H1 (cell line): ENCODE measurements around the gene ACER3. TPM values are rescaled to one million over a fixed set of nuclear protein-coding genes. Genes with fewer than 3 reads are reported as not detected.

Source experiments
- CTCF ChIA-PET: fragments of 300-600 bp; sonication (Branson Sonifier 250); formaldehyde crosslinking; loops from one replicate; lab custom pipeline; 2021; ENCODE audit not compliant: partially characterized antibody; lab: Charles Lee
- POLR2A ChIA-PET: fragments of 300-600 bp; sonication (Branson Sonifier 250); formaldehyde crosslinking; loops from one replicate; lab custom pipeline; 2021; ENCODE audit warnings: inconsistent platforms; ENCODE audit not compliant: partially characterized antibody; lab: Charles Lee
- DNase-seq, 2 experiments: peaks; one replicate each; pipeline versions ENCODE4 v3.0.0 to v3.0.0-alpha.2; 2010 to 2022; ENCODE audit warnings: low spot score in 2 of 2, low read depth in 1 of 2, mixed read lengths in 1 of 2
- FAIRE-seq: peaks from 2 replicates; lab custom pipeline; 2011; peaks lifted over from hg19 to GRCh38; lab: Jason Lieb, UNC
- H2AFZ ChIP-seq: 2 replicates; pipeline ENCODE4 v1.8.1; 2012; ENCODE audit warnings: low read length, inconsistent platforms
- H2AK5ac ChIP-seq: 2 replicates; pipeline ENCODE4 v1.6.1; 2013; ENCODE audit warnings: low read depth, low read length
- H2BK120ac ChIP-seq: replicated peaks from 2 replicates; pipeline ENCODE3; 2013; ENCODE audit warnings: low read depth, low read length, inconsistent platforms
- H2BK12ac ChIP-seq: 2 replicates; pipeline ENCODE4 v1.6.1; 2013; ENCODE audit warnings: low read depth, low read length
- H2BK15ac ChIP-seq: 2 replicates; pipeline ENCODE4 v1.6.1; 2013; ENCODE audit warnings: low read length
- H2BK20ac ChIP-seq: 2 replicates; pipeline ENCODE4 v1.6.1; 2013; ENCODE audit warnings: low read length
- H2BK5ac ChIP-seq: 2 replicates; pipeline ENCODE4 v1.6.1; 2013; ENCODE audit warnings: low read depth, low read length
- H3K14ac ChIP-seq: 2 replicates; pipeline ENCODE4 v1.6.1; 2013; ENCODE audit warnings: inconsistent platforms; ENCODE audit not compliant: insufficient read length
- H3K18ac ChIP-seq: 2 replicates; pipeline ENCODE4 v1.6.1; 2013; ENCODE audit warnings: low read length; ENCODE audit errors: extremely low read depth
- H3K23ac ChIP-seq: 2 replicates; pipeline ENCODE4 v1.6.1; 2013; ENCODE audit warnings: inconsistent platforms; ENCODE audit not compliant: insufficient read length
- H3K23me2 ChIP-seq: 2 replicates; pipeline ENCODE4 v1.6.1; 2013; ENCODE audit warnings: low read depth, low read length
- H3K27ac ChIP-seq: 2 replicates; pipeline ENCODE4 v1.6.1; 2011; ENCODE audit warnings: low read depth, low read length, inconsistent platforms
- H3K27me3 ChIP-seq, 4 experiments: replicated peaks in 1 of 4; 1 replicate in 1 of 4; 2 replicates in 3 of 4; pipeline versions ENCODE4 v1.6.1 to v1.8.1; 2011 to 2013; ENCODE audit warnings: low read length in 3 of 4, mild to moderate bottlenecking in 3 of 4, inconsistent platforms in 2 of 4, mixed read lengths in 2 of 4, moderate library complexity in 1 of 4; ENCODE audit not compliant: control insufficient read depth in 3 of 4, insufficient read depth in 3 of 4; ENCODE audit errors: extremely low read depth in 1 of 4
- H3K36me3 ChIP-seq, 4 experiments: 2 replicates each; pipeline versions ENCODE4 v1.6.1 to v1.8.1; 2011 to 2013; ENCODE audit warnings: mild to moderate bottlenecking in 4 of 4, low read length in 3 of 4, moderate library complexity in 2 of 4, control low read depth in 1 of 4, inconsistent platforms in 1 of 4; ENCODE audit not compliant: insufficient read depth in 4 of 4, control insufficient read depth in 2 of 4
- H3K4ac ChIP-seq: replicated peaks from 2 replicates; pipeline ENCODE3; 2013; ENCODE audit warnings: low read length, low read depth, mixed read lengths, inconsistent platforms; ENCODE audit not compliant: insufficient read length
- H3K4me1 ChIP-seq, 4 experiments: replicated peaks in 1 of 4; 1 replicate in 1 of 4; 2 replicates in 3 of 4; pipeline versions ENCODE4 v1.6.1 to v1.8.1; 2011 to 2013; ENCODE audit warnings: low read length in 3 of 4, inconsistent platforms in 2 of 4, mixed read lengths in 1 of 4; ENCODE audit not compliant: insufficient read depth in 4 of 4, control insufficient read depth in 3 of 4
- H3K4me2 ChIP-seq, 2 experiments: 2 replicates each; pipeline versions ENCODE4 v1.6.1 to v1.8.1; 2011 to 2013; ENCODE audit warnings: low read depth in 2 of 2, low read length in 2 of 2, control low read depth in 1 of 2, inconsistent platforms in 1 of 2, mild to moderate bottlenecking in 1 of 2; ENCODE audit not compliant: insufficient read depth in 1 of 2
- H3K4me3 ChIP-seq, 4 experiments: fragments of 200-600, 300-600 bp in 1 of 4; sonication (generic), shearing (Covaris generic), sonication (Bioruptor Twin) in 1 of 4; 2 replicates each; pipeline versions ENCODE4 v1.5.1 to v1.8.1; 2011 to 2016; ENCODE audit warnings: low read length in 4 of 4, low read depth in 3 of 4, control low read depth in 2 of 4, inconsistent platforms in 2 of 4, mild to moderate bottlenecking in 2 of 4, mixed read lengths in 1 of 4, moderate library complexity in 1 of 4; ENCODE audit not compliant: insufficient read depth in 2 of 4; ENCODE audit errors: extremely low read depth in 1 of 4
- H3K56ac ChIP-seq: replicated peaks from 2 replicates; pipeline ENCODE3; 2013; ENCODE audit warnings: low read depth, mild to moderate bottlenecking, mixed read lengths, low read length, inconsistent platforms; ENCODE audit not compliant: insufficient read length
- H3K79me1 ChIP-seq: 2 replicates; pipeline ENCODE4 v1.6.1; 2013; ENCODE audit warnings: low read depth, low read length, control low read depth
- H3K79me2 ChIP-seq, 2 experiments: 2 replicates each; pipeline versions ENCODE4 v1.6.1 to v1.8.1; 2012 to 2013; ENCODE audit warnings: low read length in 2 of 2, mild to moderate bottlenecking in 2 of 2, inconsistent platforms in 1 of 2; ENCODE audit not compliant: insufficient read depth in 2 of 2, control insufficient read depth in 1 of 2
- H3K9ac ChIP-seq, 4 experiments: replicated peaks in 1 of 4; 1 replicate in 1 of 4; 2 replicates in 3 of 4; pipeline versions ENCODE4 v1.6.1 to v1.8.1; 2011 to 2013; ENCODE audit warnings: low read depth in 3 of 4, low read length in 3 of 4, control low read depth in 2 of 4, mild to moderate bottlenecking in 2 of 4, moderate library complexity in 2 of 4, inconsistent platforms in 1 of 4; ENCODE audit errors: extremely low read depth in 1 of 4
- H3K9me3 ChIP-seq, 2 experiments: 2 replicates each; pipeline versions ENCODE4 v1.6.1 to v1.8.1; 2012 to 2013; ENCODE audit warnings: mild to moderate bottlenecking in 2 of 2, moderate library complexity in 2 of 2, control low read depth in 1 of 2, inconsistent platforms in 1 of 2, low read depth in 1 of 2, low read length in 1 of 2, mixed read lengths in 1 of 2; ENCODE audit not compliant: insufficient read depth in 2 of 2
- H4K20me1 ChIP-seq, 2 experiments: replicated peaks in 1 of 2; 2 replicates each; pipeline versions ENCODE3 to v1.8.1; 2011 to 2013; ENCODE audit warnings: inconsistent platforms in 2 of 2, low read length in 2 of 2, mild to moderate bottlenecking in 1 of 2; ENCODE audit not compliant: insufficient read depth in 2 of 2, control insufficient read depth in 1 of 2
- H4K5ac ChIP-seq: 2 replicates; pipeline ENCODE4 v1.6.1; 2013; ENCODE audit warnings: low read length, low read depth, mixed read lengths, inconsistent platforms; ENCODE audit not compliant: insufficient read length
- H4K8ac ChIP-seq: 2 replicates; pipeline ENCODE4 v1.8.0; 2013; ENCODE audit warnings: mild to moderate bottlenecking, moderate library complexity, low read length, inconsistent platforms; ENCODE audit not compliant: insufficient read depth; ENCODE audit errors: extremely low read depth
- H4K91ac ChIP-seq: replicated peaks from 2 replicates; pipeline ENCODE3; 2013; ENCODE audit warnings: low read length, mixed read lengths, inconsistent platforms; ENCODE audit not compliant: insufficient read length
- CTCF ChIP-seq, 3 experiments: IDR thresholded peaks; 1 replicate in 2 of 3; 2 replicates in 1 of 3; pipeline versions ENCODE4 v1.5.1 to v1.6.1; 2011; ENCODE audit warnings: low read length in 3 of 3, mild to moderate bottlenecking in 3 of 3, inconsistent platforms in 2 of 3, low read depth in 1 of 3, moderate library complexity in 1 of 3; ENCODE audit not compliant: insufficient read depth in 1 of 3; ENCODE audit errors: control extremely low read depth in 1 of 3
- EP300 ChIP-seq, 2 experiments: IDR thresholded peaks; 1 replicate in 1 of 2; 2 replicates in 1 of 2; pipeline ENCODE4 v1.6.1; 2011 to 2012; ENCODE audit warnings: low read depth in 2 of 2, low read length in 2 of 2, mild to moderate bottlenecking in 2 of 2, borderline replicate concordance in 1 of 2, inconsistent platforms in 1 of 2, moderate library complexity in 1 of 2
- HDAC2 ChIP-seq, 2 experiments: fragments of 300-600 bp in 1 of 2; sonication (generic) in 1 of 2; IDR thresholded peaks; 2 replicates each; pipeline ENCODE4 v1.6.1; 2011 to 2012; ENCODE audit warnings: low read depth in 2 of 2, low read length in 2 of 2, mild to moderate bottlenecking in 2 of 2, moderate library complexity in 2 of 2, borderline replicate concordance in 1 of 2, inconsistent platforms in 1 of 2
- POLR2A ChIP-seq, 2 experiments: IDR thresholded peaks; 1 replicate in 1 of 2; 2 replicates in 1 of 2; pipeline ENCODE4 v1.6.1; 2011; ENCODE audit warnings: low read depth in 2 of 2, low read length in 2 of 2, mild to moderate bottlenecking in 2 of 2; ENCODE audit errors: control extremely low read depth in 1 of 2
- RFX5 ChIP-seq: IDR thresholded peaks from 2 replicates; pipeline ENCODE4 v1.6.1; 2011; ENCODE audit warnings: low read depth, low read length, improper control_type of control experiment, borderline replicate concordance
- RNF2 ChIP-seq: fragments of 200-900, 300-1000 bp; sonication (generic); IDR thresholded peaks from 2 replicates; pipeline ENCODE4 v1.7.1; 2016; ENCODE audit warnings: borderline replicate concordance, low read depth, mild to moderate bottlenecking, antibody characterized with exemption, low read length; ENCODE audit not compliant: poor library complexity, severe bottlenecking; ENCODE audit errors: missing control alignments
- SP2 ChIP-seq: IDR thresholded peaks from 2 replicates; pipeline ENCODE4 v1.6.1; 2012; ENCODE audit warnings: mild to moderate bottlenecking, low read length, inconsistent platforms
- TCF12 ChIP-seq: IDR thresholded peaks from 2 replicates; pipeline ENCODE4 v1.6.1; 2011; ENCODE audit warnings: low read depth, mild to moderate bottlenecking, low read length
- TEAD4 ChIP-seq: IDR thresholded peaks from 2 replicates; pipeline ENCODE4 v1.6.1; 2012; ENCODE audit warnings: low read depth, low read length, inconsistent platforms, mixed read lengths
- WGBS, 2 experiments: shearing (Covaris generic) in 1 of 2; methylation state at CpG; one replicate each; pipeline versions ENCODE4 v1.1.6 to v1.1.7; 2013 to 2015; ENCODE audit warnings: low lambda C conversion rate in 2 of 2, mixed read lengths in 2 of 2, inconsistent platforms in 1 of 2, low coverage in 1 of 2, missing lambda C conversion rate in 1 of 2; ENCODE audit not compliant: insufficient replicate concordance in 2 of 2, insufficient coverage in 1 of 2, insufficient read length in 1 of 2; ENCODE audit errors: extremely low coverage in 1 of 2, missing lambda C conversion rate in 1 of 2; 5-methylcytosine and 5-hydroxymethylcytosine counted together
- polyA plus RNA-seq, 7 experiments: library from polyadenylated mRNA; depleted of rRNA in 3 of 7; stranded (reverse) in 5 of 7; unstranded in 2 of 7; fragments of >200 nt in 5 of 7; fragments of 200-250 nt in 2 of 7; gene quantifications; 1 replicate in 5 of 7; 2 replicates in 1 of 7; 4 replicates in 1 of 7; pipeline versions ENCODE4 v1.2.1 to v1.2.3, GENCODE V29; 2011 to 2013; ENCODE audit warnings: missing spikeins in 2 of 7, mixed read lengths in 2 of 7
- total RNA-seq: library from RNA; stranded (reverse); fragmentation: NEBNext Ultra II Directional; extraction: Animal tissue kit (Norgen Biotek cat#: 25700); gene quantifications from 2 replicates; pipeline ENCODE4 v1.2.1, GENCODE V29; 2021
- TF ChIP-seq, protein P1 (sequence below): IDR thresholded peaks from 2 replicates; pipeline ENCODE4 v1.6.1; 2011; ENCODE audit warnings: low read depth, mild to moderate bottlenecking, low read length; ENCODE audit not compliant: insufficient read depth

The ACER3 gene
- total and polyA plus RNA-seq, 2 of the 8 experiments (the other 6 are each of a cell fraction or from before 2014, with no cell fraction given) = 5.7 to 16.2 TPM

DNA sequence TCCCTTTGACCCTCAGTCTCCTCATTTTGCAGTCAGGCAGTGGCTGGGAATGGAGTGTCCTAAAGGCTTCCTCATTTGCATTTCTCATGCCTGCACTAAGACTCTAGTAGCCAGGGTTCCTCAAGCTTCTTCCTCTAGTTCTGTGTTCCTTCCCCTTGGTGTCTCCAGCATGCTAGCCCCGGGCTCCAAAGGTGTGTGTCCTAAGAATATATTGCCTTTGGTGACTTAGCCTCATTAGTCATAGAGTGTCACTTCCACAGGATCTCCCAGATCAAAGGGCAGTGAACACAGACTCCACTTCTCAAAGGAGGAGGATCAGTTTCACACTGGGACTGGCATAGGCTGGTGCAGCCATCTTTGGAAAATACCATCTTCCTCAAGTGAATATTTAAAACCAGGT lies 21.4 kb upstream of the ACER3 start:
- Histone ChIP-seq H3K14ac (no peak overlapping the region), H3K9me3 (no peaks in the 10 kb centered on the region), H3K4me3 (no peak overlapping the region), H2AFZ (no peak overlapping the region), H3K4me1 (peaks cover 0 to 4% (median 0%) of the 10 kb centered on the region in 4 experiments; a peak in 1 of 7 replicates), H3K23ac (no peak overlapping the region), H2BK5ac (no peak overlapping the region), H3K4ac (no peak overlapping the region), H3K27me3 (no peaks in the 10 kb centered on the region), H3K4me2 (no peak overlapping the region), H3K79me1 (no peaks in the 10 kb centered on the region), H3K36me3 (no peaks in the 10 kb centered on the region), H4K5ac (no peak overlapping the region), H3K18ac (no peak overlapping the region), H2BK120ac (no peak overlapping the region), H3K56ac (no peak overlapping the region), H4K91ac (no peak overlapping the region), H2BK20ac (no peak overlapping the region), H4K20me1 (no peaks in the 10 kb centered on the region), H3K9ac (no peak overlapping the region), H3K23me2 (no peaks in the 10 kb centered on the region), H3K27ac (no peak overlapping the region), H2BK12ac (no peak overlapping the region), H2AK5ac (0 out of 2 replicates have a peak overlapping the region, but pooled peaks have one; percentile 3), H3K79me2 (no peaks in the 10 kb centered on the region), H4K8ac (no peak overlapping the region), H2BK15ac (no peak overlapping the region)
- DNase-seq (no peak), FAIRE-seq (no peak)
- 93% methylated on average over 1 of the region's 1 CpG; no CpG with 5 or more reads in 1 of the 2 experiments for WGBS, 2 experiments
- ChIA-PET POLR2A (interaction anchor here (1.3 kb wide), 1 partner anchor 33 kb away, joined by 3 read pairs; no protein-coding TSS in a partner anchor), CTCF (interaction anchor here (1.2 to 2.3 kb wide), 8 partner anchors 10 to 116 kb away, joined by 3 to 17 read pairs (median 8); no protein-coding TSS in a partner anchor)
- no peak for TF ChIP-seq RFX5
- TF ChIP-seq HDAC2 (IDR thresholded peaks at IDR 0.05; ENCODE audit: borderline replicate concordance in 1 of 2, low read depth in 2 of 2, low read length in 2 of 2) = no peak
- no peak for TF ChIP-seq CTCF (IDR thresholded peaks at IDR 0.05; ENCODE audit: control extremely low read depth in 1 of 3, insufficient read depth in 1 of 3, low read depth in 1 of 3, low read length in 3 of 3)
- TF ChIP-seq, protein P1, sequence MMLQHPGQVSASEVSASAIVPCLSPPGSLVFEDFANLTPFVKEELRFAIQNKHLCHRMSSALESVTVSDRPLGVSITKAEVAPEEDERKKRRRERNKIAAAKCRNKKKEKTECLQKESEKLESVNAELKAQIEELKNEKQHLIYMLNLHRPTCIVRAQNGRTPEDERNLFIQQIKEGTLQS = no peak
- TF ChIP-seq TEAD4 = no peak
- no peak for TF ChIP-seq TCF12
- no peak for TF ChIP-seq SP2
- no peak for TF ChIP-seq EP300 (IDR thresholded peaks at IDR 0.05; ENCODE audit: borderline replicate concordance in 1 of 2, low read depth in 2 of 2, low read length in 2 of 2)
- no peak for TF ChIP-seq RNF2
- no peak for TF ChIP-seq POLR2A (IDR thresholded peaks at IDR 0.05; ENCODE audit: control extremely low read depth in 1 of 2, low read depth in 2 of 2, low read length in 2 of 2)
